HG03442 (cell line): Measurements from ENCODE around the gene USP22.

ENCODE experiments used
- ATAC-seq: cut with Tn5 transposase; IDR thresholded peaks from one replicate; pipeline ENCODE4 v1.9.1; 2021; ENCODE audit warnings: mild to moderate bottlenecking, moderate library complexity; ENCODE audit not compliant: unreplicated experiment

The USP22 gene

DNA sequence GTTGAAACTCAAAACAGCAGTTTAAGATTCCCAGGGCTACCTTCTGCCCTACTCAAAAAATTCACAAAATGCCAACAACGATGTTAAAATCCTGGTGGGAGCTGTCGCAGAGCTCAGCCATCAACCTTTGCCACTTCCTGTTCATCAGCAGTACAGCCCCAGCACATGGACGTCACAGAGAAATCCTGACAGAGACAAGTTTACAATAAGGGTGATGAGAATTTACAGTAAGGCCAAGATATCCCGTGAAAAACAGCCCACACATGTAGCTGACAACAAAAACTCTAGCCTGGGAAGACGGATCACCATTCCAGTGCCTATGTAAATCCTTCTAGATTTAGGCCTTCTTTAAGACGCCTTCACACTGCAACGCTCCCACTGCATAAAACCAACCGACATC lies 18.8 kb downstream of the USP22 start:
- no peak for ATAC-seq

DNA sequence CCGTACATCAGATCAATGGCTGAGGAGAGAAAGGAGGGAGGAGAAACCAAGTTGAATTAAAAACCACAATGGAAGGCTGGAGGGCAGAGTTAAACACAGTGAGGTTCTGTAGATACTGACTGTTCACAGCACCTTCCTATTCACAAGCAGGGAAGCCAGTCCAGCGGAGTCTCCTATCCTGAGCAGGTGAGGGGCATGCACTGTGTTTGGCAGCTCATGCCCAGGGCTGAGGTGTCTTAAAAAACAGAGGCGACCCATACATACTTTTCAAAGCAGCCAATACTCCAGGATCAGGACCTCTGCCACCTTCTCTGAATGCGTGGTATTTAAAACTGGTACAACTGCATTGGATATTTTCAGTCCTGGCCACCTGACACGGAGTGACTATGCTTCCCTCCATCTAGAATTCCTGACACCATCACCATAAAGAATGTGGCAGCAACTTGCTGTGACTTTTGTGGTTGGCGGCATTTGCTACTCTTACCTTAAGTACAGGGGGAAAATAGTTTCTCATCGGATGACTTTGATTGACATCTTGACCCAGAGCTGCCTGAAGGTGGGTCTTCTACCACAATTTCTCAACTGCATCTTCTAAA lies 21.5 kb downstream of the USP22 start:
- no peak for ATAC-seq

DNA sequence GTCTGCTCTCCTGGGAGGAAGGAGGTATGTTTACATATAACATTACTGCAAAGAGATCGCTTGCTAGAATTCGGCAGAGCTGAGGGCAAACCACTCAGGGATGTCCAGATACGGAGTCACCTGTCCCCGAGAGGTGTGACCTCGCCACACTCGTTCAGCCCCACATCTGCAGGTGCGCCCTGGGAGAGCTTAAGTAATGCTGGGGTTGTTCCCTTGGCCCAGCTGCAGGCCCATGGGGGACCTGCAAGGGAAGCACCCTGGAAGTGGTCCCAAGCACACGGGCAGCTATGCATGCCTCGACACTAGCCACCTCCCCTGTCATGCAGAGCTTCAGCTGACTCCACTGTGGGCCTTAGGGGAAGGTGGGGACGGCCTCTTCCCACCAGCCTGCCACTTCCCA lies 22.2 kb downstream of the USP22 start:
- no peak for ATAC-seq

DNA sequence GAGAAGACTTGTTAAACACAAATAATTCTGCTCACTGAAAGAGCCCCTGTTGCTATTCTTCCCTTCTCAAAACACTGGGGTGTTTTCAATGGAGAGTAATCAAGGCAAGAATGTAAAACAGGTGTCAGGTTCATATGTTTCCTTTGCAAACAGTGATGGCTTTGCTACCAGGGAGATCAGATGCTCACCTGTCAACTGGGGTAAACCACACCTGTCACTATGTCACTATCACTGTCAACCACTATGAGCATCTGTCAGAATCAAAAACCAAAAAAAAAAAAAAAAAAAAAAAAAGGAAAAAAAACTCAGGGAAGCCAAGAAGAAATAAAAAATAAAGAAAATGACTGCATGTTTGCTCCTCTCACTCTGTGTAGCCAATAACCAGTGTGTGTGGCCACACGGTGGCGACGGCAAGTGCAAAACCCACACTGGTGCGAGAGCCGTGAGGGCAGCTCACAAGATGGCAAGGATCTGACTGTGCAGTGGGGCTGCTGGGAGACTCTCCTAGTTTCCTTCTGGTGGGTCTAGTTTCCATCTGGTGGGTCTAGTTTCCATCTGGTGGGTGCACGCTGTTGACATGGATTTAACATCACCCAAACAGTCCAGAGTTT lies 22.7 kb downstream of the USP22 start:
- peak; percentile 46 for ATAC-seq

DNA sequence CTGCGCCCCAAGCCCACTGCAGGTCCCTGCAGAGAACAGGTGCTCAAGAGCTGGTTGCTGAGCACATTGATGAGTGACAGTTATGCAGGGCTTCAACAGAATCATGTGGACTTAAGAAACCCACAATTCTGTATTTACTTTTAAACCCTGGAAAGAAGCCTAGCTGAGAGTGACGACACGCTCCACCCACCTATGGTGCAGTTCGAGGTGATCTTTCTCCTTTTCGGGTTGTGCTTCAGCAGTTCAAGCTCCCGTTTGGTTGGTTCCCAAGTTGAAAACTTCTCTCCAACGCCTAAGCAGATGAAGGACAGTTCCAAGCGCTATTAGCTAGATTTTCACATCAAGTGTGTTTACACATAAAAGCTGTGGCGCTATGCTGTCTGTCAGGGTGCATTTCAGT lies 23.9 kb downstream of the USP22 start:
- no peak for ATAC-seq

DNA sequence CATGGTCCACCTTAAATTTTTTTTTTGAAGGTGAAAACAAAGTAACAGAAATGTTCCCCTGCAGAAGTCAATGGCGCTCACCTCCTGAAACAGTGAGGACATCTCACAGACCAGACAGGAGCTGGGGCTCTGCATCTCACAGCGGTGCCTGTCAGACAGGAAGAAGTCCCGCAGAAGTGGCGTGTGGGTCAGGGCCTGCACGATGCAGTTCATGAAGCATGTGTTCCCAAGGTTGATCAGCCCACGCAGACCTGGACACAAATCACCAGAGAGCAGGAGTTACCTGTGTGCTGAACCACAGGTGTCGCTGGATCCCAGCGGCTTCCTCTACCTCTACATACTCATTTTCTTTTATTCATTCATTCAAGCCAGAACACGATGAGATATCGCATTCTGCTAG lies 24.9 kb downstream of the USP22 start:
- ATAC-seq = no peak

DNA sequence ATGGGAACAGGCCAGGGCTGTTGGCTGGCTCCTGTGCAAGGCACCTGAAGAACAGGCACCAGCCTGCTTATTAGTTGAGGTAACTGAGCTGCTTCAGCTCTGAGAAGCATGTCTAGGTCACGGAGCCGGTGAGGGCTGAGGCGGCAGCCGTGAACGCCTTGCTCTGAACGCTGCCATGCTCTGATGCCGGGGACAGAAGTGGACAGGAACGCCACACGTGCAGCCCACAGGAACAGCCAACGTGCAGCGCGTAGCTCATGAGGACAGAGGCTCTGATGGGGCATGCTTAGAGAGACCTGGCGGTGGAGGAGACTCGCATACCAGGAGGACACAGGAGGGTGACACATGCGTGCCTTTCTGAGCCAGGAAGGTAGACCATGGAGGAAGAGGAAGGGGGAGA lies 25.6 kb downstream of the USP22 start:
- no peak for ATAC-seq

DNA sequence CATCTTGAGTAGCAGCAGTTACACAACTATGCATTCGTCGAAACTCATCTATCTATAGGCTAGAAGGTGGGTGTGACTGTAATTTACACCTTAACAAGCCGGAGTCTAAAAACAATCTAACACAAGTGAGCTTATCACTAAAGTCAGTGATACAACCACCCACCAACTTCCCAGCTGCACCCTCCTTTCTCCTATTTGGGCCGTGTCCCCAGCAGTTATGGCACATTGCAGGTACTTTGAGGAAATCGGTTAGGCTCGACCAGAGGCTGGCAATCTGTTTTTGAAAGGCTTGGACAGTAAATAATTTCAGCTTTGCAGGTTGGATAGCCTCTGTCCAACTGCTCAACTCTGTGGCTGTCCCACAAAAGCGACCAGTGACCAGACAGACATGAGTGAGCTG lies 26.0 kb downstream of the USP22 start:
- no peak for ATAC-seq

DNA sequence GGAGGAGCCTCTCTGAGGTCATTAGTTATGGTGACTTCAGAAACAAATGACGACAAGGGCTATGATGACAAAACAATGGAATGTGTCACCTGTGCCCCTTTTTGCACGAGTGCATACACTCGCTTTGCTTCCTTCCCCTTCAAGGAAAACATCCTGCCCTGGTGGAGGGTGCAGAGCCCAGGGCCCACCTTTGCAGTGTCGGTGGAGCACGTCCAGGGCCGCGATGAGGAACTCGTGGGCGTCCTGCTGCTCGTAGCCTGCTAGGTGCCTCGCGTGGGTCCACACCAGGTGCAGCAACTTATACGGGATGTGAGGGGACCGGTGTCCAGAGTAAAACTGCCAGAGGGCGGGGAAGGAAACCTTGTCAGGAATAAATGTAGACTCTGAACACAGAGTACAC lies 27.2 kb downstream of the USP22 start:
- ATAC-seq = no peak

DNA sequence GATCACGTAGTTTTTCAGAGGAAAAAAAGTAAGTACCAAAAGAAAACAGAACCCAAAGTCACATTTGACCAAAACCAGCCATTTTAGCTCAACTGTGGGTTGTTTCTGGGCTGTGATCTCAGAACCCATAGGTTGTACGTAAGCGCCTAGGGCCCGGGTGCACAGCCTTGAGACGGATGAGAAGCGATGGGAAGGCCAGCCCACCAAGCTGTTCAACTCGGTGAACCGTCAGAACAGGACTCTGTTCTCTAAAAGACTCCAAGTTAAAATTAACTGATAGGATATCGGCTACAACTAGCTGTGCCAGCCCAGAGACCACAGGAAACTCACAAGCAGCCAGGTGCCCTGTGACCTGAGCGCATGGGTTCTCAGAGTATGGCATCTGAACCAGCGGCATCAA lies 28.3 kb downstream of the USP22 start:
- no peak for ATAC-seq

DNA sequence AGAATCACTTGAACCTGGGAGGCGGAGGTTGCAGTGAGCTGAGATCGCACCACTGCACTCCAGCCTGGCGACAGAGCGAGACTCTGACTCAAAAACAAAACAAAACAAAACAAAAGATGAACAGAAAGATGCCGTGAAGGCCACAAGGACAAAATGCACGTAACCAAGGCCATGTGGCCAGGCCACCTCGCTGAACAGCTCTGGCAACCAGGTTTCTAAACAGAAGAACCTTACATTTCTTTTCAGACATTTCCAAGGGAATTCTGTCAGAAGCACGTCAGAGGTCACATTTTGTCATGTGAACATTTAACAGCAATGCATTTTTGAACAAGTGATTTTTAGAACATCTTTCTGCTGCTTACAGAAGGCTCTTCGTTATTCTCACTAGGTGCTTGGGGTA lies 28.8 kb downstream of the USP22 start:
- ATAC-seq = no peak

DNA sequence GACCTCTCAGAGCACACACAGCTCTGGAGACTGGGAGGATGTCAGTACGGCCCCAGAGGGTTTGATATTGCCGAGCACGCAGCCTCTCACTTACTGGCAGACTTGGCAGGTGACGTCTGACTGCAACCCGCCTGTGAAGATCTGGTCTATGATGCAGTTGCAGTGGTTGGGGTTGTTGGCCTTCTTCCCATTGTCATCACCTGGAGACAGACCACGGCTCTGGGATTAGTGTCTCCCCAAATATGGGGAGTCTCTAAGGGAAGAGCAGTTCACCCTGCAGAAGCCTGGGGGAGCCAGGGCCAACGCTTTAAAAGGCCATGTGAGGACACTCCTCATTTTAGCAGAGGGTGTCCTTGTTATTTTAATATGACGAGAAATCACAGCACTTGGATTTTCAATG lies 30.1 kb downstream of the USP22 start:
- ATAC-seq = no peak

DNA sequence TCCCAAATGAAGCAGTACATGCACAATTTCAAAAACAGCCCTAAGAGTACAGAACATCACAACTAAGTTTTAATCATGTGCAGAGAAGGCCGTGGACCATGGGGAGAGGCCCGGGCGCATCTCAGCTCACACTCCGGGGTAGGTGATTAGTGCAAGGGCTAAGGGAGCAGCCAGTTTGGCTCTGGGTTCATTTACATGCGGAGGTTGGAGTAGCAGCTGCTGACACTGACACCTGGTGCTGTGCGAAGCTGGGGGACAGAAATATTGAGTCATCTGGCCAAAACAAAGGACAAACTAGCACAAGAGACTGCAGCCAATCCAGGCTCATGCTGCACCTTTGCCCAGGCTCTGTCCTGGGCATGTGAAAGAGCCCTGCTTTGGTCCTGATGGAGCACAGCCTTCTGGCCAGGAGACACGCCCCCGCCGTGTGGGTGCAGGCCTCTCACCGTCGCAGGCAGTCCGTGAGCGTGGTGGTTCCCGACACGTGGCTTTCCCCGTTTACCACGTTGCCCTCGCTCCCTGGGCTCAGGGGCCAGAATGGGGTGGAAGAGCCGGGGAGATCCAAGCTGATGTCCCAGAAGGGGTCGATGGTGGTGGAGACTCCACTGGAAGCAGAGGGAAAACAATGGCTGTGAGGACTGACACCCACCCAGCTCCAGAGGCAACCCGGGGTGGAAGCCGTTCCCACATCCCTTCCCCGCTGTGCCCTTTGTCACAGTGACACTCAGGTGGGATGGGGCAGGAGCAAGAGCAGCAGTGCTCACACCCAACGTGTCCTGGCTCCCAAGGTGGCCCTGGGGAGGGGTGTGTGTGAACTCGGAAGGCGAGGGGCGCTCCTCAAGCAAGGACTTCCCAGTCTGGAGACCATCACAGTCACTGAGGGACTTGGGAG lies 31.9 kb downstream of the USP22 start:
- no peak for ATAC-seq

DNA sequence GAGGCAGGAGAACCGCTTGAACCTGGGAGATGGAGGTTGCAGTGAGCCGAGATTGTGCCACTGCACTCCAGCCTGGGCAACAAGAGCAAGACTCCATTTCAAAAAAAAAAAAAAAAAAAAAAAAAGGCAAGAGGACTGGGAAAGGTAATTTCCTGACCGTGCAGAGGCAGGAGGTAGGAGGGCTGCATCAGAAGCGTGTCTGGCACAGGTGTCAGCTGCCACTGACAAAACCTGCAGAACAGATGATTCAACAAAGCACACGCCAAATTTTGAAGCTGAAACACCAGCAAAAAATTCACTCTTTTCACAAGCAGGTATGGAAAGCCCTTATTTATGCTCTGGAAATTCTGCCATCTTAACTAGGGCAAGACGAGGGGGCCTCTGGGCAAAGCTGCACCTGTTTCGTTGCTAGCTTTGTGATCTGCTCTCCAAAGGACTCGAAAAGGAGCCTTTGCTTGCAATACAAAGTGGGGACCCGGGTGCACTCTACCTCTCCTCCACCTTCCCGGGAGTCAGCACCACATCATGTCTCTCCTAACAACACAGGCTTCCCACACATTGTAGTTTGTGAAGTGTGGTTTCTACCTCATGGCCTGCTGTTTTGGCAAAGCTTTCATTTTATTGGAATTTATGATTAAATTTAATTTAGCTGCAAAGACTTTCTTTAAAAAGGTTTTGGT lies 33.7 kb downstream of the USP22 start:
- no peak for ATAC-seq

DNA sequence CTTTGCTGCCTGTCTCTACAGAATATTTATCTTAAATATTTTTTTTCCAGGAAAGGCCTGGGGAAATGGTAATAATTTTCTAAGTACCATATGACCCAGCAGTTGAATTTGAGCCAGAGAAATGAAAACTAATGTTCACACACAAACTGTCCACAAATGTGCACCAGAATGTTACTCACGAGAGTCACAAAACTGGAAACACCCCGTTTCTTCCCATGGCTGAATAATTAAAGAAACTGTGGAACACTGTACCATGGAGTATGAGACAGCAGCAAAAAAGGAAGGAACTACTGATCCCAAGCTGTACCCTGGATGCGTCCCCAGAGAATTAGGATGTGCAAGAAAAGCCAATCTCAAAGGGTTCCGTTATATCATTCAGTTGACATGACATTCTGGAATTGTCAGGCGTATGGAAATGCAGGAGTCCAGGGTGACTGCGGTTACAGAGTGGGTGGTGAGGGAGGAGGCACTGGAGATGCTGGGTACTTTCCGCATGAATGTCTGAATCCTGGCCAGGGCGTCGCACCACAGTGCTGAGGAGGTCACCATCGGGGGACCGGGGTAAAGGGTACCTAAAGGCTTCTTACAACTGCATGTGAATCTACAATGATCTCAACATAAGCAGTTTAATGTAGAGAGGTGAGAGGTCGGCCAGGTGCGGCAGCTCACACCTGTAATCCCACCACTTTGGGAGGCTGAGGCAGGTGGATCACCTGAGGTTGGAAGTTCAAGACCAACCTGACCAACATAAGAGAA lies 34.5 kb downstream of the USP22 start:
- ATAC-seq = no peak

DNA sequence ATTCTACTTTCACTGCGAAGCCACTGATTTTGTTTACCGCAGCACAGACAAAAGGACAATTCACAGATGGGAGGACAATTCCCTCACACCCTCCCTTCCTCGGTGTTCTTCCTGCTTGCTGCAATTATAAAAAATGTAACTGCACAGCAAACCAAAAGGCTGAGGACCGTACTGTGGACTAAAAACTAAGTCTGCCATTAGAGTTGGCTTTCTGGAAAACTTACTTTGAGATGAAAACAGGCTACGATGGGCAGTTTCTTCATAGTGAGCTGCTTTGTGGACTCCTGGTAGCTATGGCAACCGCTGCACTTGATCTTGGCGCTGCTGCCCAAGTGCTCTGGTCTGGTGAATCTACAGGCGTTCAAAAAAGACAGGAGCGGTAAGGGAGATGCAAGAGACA lies 35.2 kb downstream of the USP22 start:
- no peak for ATAC-seq

DNA sequence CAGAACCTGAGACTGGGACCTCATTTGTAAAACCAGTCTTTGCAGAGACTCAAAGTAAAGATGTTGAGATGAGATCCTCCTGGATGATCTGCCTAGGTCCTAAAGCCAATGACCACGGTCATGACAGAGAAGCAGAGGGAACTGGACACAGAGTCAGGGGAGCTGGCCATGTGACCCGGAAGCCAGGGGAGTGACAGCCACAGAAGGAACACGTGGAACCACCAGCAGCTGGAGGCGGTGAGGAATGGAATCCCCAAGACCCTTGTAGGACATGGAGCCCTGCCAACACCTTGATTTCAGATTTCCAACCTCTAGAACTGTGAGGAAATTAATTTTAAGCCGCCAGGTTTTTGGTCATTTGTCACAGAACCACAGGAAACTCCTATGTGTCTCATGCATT lies 37.0 kb downstream of the USP22 start:
- ATAC-seq = no peak

DNA sequence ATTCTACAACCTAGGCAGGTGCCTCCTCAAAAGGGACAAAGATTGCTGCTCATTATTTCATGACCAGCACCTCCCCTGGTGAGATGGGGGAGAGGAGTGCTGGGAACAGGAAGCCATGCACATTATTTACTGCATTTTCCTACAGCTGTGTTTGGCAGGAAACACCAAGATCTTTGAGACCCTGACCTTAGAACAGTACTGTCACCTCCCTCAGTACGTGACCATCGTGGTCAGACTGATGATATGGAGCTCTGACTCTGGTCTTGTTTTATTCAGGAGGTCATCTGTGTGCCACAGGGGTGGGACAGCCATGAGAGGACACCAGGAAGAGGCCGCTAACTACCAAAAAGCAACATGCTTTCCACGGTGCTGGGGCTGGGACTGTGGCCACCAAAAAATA lies 37.4 kb downstream of the USP22 start:
- no peak for ATAC-seq

DNA sequence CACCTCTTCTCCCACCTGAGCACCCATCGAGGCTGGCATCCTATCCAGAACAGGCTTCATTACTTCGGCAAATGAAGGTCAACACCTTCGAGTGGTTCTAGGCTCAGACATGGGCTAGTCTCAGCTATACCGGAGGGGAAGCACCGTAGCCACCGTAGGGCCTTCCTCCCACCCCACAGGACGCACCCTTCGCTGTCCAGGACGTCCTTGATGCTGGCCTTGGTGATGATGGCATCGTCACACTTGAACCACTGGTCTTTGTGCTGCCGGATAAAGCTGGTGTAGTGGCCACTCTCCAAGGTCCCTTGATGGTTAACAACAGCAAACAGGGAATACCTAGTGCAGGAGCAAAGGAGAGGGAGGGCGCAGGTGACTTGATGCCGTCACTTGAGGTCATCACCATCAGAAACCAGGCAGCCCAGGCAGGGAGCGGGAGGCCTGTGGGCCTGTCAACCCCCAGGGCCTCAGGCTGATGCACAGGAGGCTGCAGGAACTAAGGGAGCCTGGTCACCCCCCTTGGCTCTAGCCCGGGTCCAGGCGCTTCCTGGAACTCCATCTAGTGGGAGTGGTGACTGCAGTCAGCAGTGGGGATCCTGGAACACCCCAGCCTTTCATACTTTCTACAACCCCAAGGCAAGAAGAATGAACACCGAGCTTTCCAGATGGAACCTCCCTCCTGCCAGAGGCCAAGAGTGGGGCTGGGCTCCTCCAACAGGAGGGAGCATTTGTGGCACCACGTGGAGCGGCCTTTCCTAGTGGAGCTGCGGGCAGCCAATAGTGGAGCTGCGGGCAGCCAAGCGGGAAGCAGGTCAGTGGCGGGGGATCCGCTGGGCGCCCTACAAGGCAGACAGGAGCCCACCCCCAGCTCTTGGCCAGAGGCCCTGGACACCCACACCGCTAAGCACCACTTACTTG lies 38.5 kb downstream of the USP22 start:
- ATAC-seq = no peak
